Loucy (cell line): ENCODE results near the gene ZNF600.
A peak's percentile ranks its signal among the peaks of the same experiment; 100 is the strongest.
"Not testable (repeated sequence)": the region's sequence is repeated elsewhere in the genome, so short reads cannot be mapped to it uniquely, and the experiment has no call there.

Experiments used
- H2AFZ ChIP-seq: fragments of 200-600 bp; sonication (generic); 2 replicates; pipeline ENCODE4 v1.6.0; 2016; ENCODE audit warnings: antibody characterized with exemption, mild to moderate bottlenecking, low read length, moderate library complexity
- H3F3A ChIP-seq: fragments of 200-600 bp; 2 replicates; pipeline ENCODE4 v1.6.0; 2016; ENCODE audit warnings: antibody characterized with exemption, low read depth, mild to moderate bottlenecking
- H3K27me3 ChIP-seq: fragments of 200-600 bp; sonication (generic); 2 replicates; pipeline ENCODE4 v1.6.1; 2014; ENCODE audit warnings: low read length, mild to moderate bottlenecking; ENCODE audit not compliant: insufficient read depth, poor library complexity, severe bottlenecking
- H3K36me3 ChIP-seq: fragments of 200-600 bp; sonication (generic); 2 replicates; pipeline ENCODE4 v1.6.1; 2016; ENCODE audit warnings: low read length; ENCODE audit not compliant: insufficient read depth
- H3K4me1 ChIP-seq: fragments of 200-600 bp; sonication (generic); 2 replicates; pipeline ENCODE4 v1.5.1; 2014; ENCODE audit warnings: low read length, mild to moderate bottlenecking; ENCODE audit not compliant: insufficient read depth, poor library complexity, severe bottlenecking
- H3K4me2 ChIP-seq: fragments of 200-600 bp; sonication (generic); 2 replicates; pipeline ENCODE4 v1.6.0; 2014; ENCODE audit warnings: antibody characterized with exemption, low read length, low read depth, mild to moderate bottlenecking; ENCODE audit not compliant: poor library complexity, severe bottlenecking
- H3K4me3 ChIP-seq: fragments of 200-600 bp; sonication (generic); 2 replicates; pipeline ENCODE4 v1.5.1; 2014; ENCODE audit warnings: low read length, mild to moderate bottlenecking, mixed read lengths; ENCODE audit not compliant: poor library complexity, severe bottlenecking
- H3K79me2 ChIP-seq: fragments of 200-600 bp; sonication (generic); 2 replicates; pipeline ENCODE4 v1.6.1; 2014; ENCODE audit warnings: low read length; ENCODE audit not compliant: insufficient read depth
- H3K9ac ChIP-seq: fragments of 200-600 bp; sonication (generic); 2 replicates; pipeline ENCODE4 v1.6.0; 2014; ENCODE audit warnings: mild to moderate bottlenecking, low read depth, low read length, moderate library complexity; ENCODE audit not compliant: poor library complexity, severe bottlenecking
- H3K9me2 ChIP-seq: fragments of 200-600 bp; sonication (generic); replicated peaks from 2 replicates; pipeline ENCODE4 v1.6.1; 2016; ENCODE audit warnings: low read depth, low read length, mixed read lengths
- H3K9me3 ChIP-seq: fragments of 200-600 bp; sonication (generic); 2 replicates; pipeline ENCODE4 v1.6.1; 2014; ENCODE audit warnings: mild to moderate bottlenecking, antibody characterized with exemption, low read length, low read depth; ENCODE audit not compliant: insufficient read depth
- H4K20me1 ChIP-seq: fragments of 200-600 bp; sonication (generic); 2 replicates; pipeline ENCODE4 v1.6.0; 2014; ENCODE audit warnings: antibody characterized with exemption, low read length, mild to moderate bottlenecking; ENCODE audit not compliant: insufficient read depth, poor library complexity, severe bottlenecking
- CTCF ChIP-seq: fragments of 200-600 bp; sonication (generic); conservative IDR thresholded peaks from 2 replicates; pipeline ENCODE4 v1.5.1; 2014; ENCODE audit warnings: mild to moderate bottlenecking, antibody characterized with exemption, low read length
- EZH2phosphoT487 ChIP-seq: fragments of 200-600 bp; IDR thresholded peaks from 2 replicates; pipeline ENCODE4 v1.6.1; 2018; ENCODE audit warnings: antibody characterized with exemption, mild to moderate bottlenecking, moderate library complexity, borderline replicate concordance

ZNF600 gene

GRCh38 chr19:52734331-52734892, 52.2 kb downstream of the ZNF600 start:
- TF ChIP-seq EZH2phosphoT487 (no peak), CTCF (no peak)
- peaks cover 5% of the 10 kb centered on the region for H3K4me1 ChIP-seq
- peak overlapping the region; percentile 92 for H3K9ac ChIP-seq
- peak overlapping the region; percentile 88 for H3K4me2 ChIP-seq
- H3K9me2 ChIP-seq, result no peaks in the 10 kb centered on the region
- no peaks in the 10 kb centered on the region for H3F3A ChIP-seq
- no peaks in the 10 kb centered on the region for H3K36me3 ChIP-seq
- peak overlapping the region; percentile 95 for H2AFZ ChIP-seq
- no peaks in the 10 kb centered on the region for H3K27me3 ChIP-seq
- no peaks in the 10 kb centered on the region for H4K20me1 ChIP-seq
- H3K79me2 ChIP-seq, result peaks cover 18% of the 10 kb centered on the region
- H3K4me3 ChIP-seq, result peak overlapping the region; percentile 93
- no peaks in the 10 kb centered on the region for H3K9me3 ChIP-seq

GRCh38 chr19:52726051-52726450, 60.5 kb downstream of the ZNF600 start:
- H3K9me3 ChIP-seq, H3K9me2 ChIP-seq, H3F3A ChIP-seq, H3K4me2 ChIP-seq, H3K36me3 ChIP-seq, H4K20me1 ChIP-seq, H3K9ac ChIP-seq, H3K4me1 ChIP-seq, H3K79me2 ChIP-seq, H2AFZ ChIP-seq, H3K4me3 ChIP-seq, H3K27me3 ChIP-seq: not testable (repeated sequence)

GRCh38 chr19:52725528-52725961, 61.0 kb downstream of the ZNF600 start:
- Histone ChIP-seq H3K9ac (no peak overlapping the region), H3K79me2 (no peaks in the 10 kb centered on the region), H2AFZ (no peak overlapping the region), H3K4me1 (no peaks in the 10 kb centered on the region), H3K27me3 (no peaks in the 10 kb centered on the region), H3F3A (no peaks in the 10 kb centered on the region), H3K4me3 (no peak overlapping the region), H3K4me2 (no peak overlapping the region), H4K20me1 (no peaks in the 10 kb centered on the region), H3K9me3 (no peaks in the 10 kb centered on the region), H3K9me2 (no peaks in the 10 kb centered on the region), H3K36me3 (peaks cover 7% of the 10 kb centered on the region; the same call in 1 of the 2 replicates)
- TF ChIP-seq CTCF, result no peak
